Measurements from ENCODE around the gene DENND4B.

Gene DENND4B

GRCh38 chr1:153959454-153959853, 12.9 kb upstream of the DENND4B start:
- no peak overlapping the region for H2AFZ ChIP-seq
- no peak overlapping the region for H3K4me2 ChIP-seq (ENCODE audit: low read length)
- no peaks in the 10 kb centered on the region for H3K36me3 ChIP-seq (ENCODE audit: control insufficient read depth, insufficient read depth, low read length)
- no peak overlapping the region for H3K27ac ChIP-seq
- peaks cover 23% of the 10 kb centered on the region for H3K79me2 ChIP-seq
- no peak overlapping the region for H3K4me3 ChIP-seq (ENCODE audit: low read depth, low read length)
- H3K4me1 ChIP-seq, result peaks cover 11% of the 10 kb centered on the region
- no peak overlapping the region for H3K9ac ChIP-seq
- no peak for TF ChIP-seq CTCF (IDR thresholded peaks at IDR 0.05)
- H3K27me3 ChIP-seq (ENCODE audit: control insufficient read depth, insufficient read depth, low read length), result no peaks in the 10 kb centered on the region
- no peaks in the 10 kb centered on the region for H3K9me3 ChIP-seq (ENCODE audit: control insufficient read depth, low read length)

DNA sequence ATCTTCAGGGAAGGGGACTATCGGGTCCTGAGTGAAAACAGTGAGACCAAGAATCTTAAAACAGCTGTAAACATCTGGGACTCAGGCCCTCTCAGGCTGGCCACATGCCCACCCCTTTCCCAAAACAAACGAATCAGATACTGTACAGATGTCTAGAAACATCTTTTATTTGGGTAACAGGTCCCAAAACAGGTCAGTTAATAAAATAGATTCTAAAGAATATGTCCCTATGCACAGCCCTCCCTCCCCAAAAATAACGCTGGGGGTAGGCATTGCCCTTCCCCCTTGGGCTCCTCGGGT, 12.4 kb upstream of the DENND4B start:
- H3K27ac ChIP-seq, result peak overlapping the region; percentile 30
- H3K4me3 ChIP-seq (ENCODE audit: low read depth, low read length), result peak overlapping the region; percentile 92
- no peaks in the 10 kb centered on the region for H3K27me3 ChIP-seq (ENCODE audit: control insufficient read depth, insufficient read depth, low read length)
- H3K4me2 ChIP-seq (ENCODE audit: low read length), result peak overlapping the region; percentile 38
- no peaks in the 10 kb centered on the region for H3K9me3 ChIP-seq (ENCODE audit: control insufficient read depth, low read length)
- no peak for TF ChIP-seq CTCF (IDR thresholded peaks at IDR 0.05)
- peak overlapping the region; percentile 78 for H2AFZ ChIP-seq
- H3K36me3 ChIP-seq (ENCODE audit: control insufficient read depth, insufficient read depth, low read length), result no peaks in the 10 kb centered on the region
- no peak overlapping the region for H3K9ac ChIP-seq
- H3K4me1 ChIP-seq, result peaks cover 11% of the 10 kb centered on the region
- peaks cover 23% of the 10 kb centered on the region for H3K79me2 ChIP-seq

DNA sequence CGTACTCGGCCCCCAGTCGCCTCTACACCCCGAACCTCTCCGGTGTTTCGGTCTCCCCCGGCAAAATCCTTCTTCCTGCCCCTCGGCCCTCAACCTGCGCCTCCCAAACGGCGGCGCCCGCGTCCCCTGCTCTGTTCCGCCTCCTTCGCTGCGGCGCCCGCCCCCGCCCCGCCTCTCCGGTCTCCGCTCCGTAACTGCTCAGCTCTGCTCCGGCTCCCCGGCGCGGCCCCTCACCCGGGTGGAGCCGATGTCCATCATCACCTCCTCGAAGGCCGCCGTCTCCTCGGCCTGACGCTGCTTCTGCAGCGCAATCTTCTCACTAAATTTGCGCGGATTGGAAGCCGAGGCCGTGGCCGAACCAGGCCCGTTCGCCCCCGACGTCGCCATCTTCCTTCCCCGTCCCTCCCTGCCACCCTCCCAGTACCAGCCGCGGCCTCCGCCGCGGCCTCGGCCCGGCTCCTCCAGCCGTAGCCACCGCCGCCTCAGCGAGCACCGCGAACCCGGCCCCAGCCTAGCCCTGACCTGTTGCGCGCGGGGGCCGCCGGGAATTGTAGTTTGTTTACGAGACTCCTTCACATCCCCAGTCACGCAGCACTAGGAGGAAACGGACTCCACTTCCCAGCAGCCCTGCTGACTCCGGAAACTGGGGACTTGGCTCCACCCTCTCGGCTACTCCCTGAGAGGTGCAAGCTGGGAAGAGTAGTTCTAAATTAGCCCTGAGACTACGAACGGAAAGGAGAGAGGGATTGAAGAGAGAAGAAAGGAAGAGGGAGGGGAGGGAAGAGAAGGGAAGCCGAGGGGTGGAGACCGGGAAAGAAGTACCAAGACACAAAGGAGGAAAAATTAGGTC, 11.8 kb upstream of the DENND4B start, which contains the start of gene CRTC2:
CRTC2 (minus strand) TSS at position 502 of the 850 bp plus-strand sequence; CDS start at position 387, 115 bp downstream.
- Histone ChIP-seq H3K36me3 (ENCODE audit: control insufficient read depth, insufficient read depth, low read length) (no peaks in the 10 kb centered on the region), H3K4me3 (ENCODE audit: low read depth, low read length) (peak within 1 kb of the TSS; percentile 92), H3K27me3 (ENCODE audit: control insufficient read depth, insufficient read depth, low read length) (no peaks in the 10 kb centered on the region), H3K9ac (peak within 1 kb of the TSS; percentile 38), H3K4me1 (peaks cover 11% of the 10 kb centered on the region), H3K4me2 (ENCODE audit: low read length) (peak within 1 kb of the TSS; percentile 80), H2AFZ (peak within 1 kb of the TSS; percentile 78), H3K79me2 (peaks cover 23% of the 10 kb centered on the region), H3K27ac (peak within 1 kb of the TSS; percentile 85), H3K9me3 (ENCODE audit: control insufficient read depth, low read length) (no peaks in the 10 kb centered on the region)
- no peak for TF ChIP-seq CTCF (IDR thresholded peaks at IDR 0.05)

GRCh38 chr1:153957744-153958110, 11.2 kb upstream of the DENND4B start:
- no peaks in the 10 kb centered on the region for H3K27me3 ChIP-seq (ENCODE audit: control insufficient read depth, insufficient read depth, low read length)
- peak overlapping the region; percentile 38 for H3K9ac ChIP-seq
- no peaks in the 10 kb centered on the region for H3K36me3 ChIP-seq (ENCODE audit: control insufficient read depth, insufficient read depth, low read length)
- peak overlapping the region; percentile 92 for H3K4me3 ChIP-seq (ENCODE audit: low read depth, low read length)
- H2AFZ ChIP-seq, result peak overlapping the region; percentile 78
- H3K79me2 ChIP-seq, result peaks cover 20% of the 10 kb centered on the region
- H3K4me1 ChIP-seq, result peaks cover 11% of the 10 kb centered on the region
- H3K4me2 ChIP-seq (ENCODE audit: low read length), result peak overlapping the region; percentile 80
- H3K27ac ChIP-seq, result peak overlapping the region; percentile 85
- no peaks in the 10 kb centered on the region for H3K9me3 ChIP-seq (ENCODE audit: control insufficient read depth, low read length)
- TF ChIP-seq CTCF (IDR thresholded peaks at IDR 0.05), result no peak
